ENCODE data around the gene SPOCK1. TPM values are rescaled to one million over a fixed set of nuclear protein-coding genes. Genes with fewer than 3 reads are reported as not detected.

SPOCK1 gene
- polyA plus RNA-seq, 2 of the 4 experiments (the other 2 are of a cell fraction): 28.9 to 40.8 TPM

GRCh38 chr5:137275083-137275482 lies 224.0 kb downstream of the SPOCK1 start (continued):
- TF ChIP-seq REST (IDR thresholded peaks at IDR 0.05) (no peak), CBX8 (IDR thresholded peaks at IDR 0.05) (no peak), ESRRA (IDR thresholded peaks at IDR 0.05; ENCODE audit: borderline replicate concordance, low read length) (no peak), ATOH8 (CRISPR knock-in tag; IDR thresholded peaks at IDR 0.05; ENCODE audit: low read depth) (no peak), RARB (CRISPR knock-in tag; IDR thresholded peaks at IDR 0.05) (no peak), ZC3H11A (IDR thresholded peaks at IDR 0.05) (no peak), HOXB13 (CRISPR knock-in tag; IDR thresholded peaks at IDR 0.05; ENCODE audit: low read depth) (no peak)

GRCh38 chr5:137273511-137273910 lies 225.6 kb downstream of the SPOCK1 start:
- POLR2A ChIA-PET: no interaction called here
- Histone ChIP-seq H3K27ac (no peak overlapping the region), H3K4me2 (peak overlapping the region; percentile 41; the same call in 1 of the 3 replicates), H3K4me3 (no peak overlapping the region), H3K4me1 (peaks cover 19% of the 10 kb centered on the region), H3K9me3 (no peaks in the 10 kb centered on the region)
- peak in 1 of 2 experiments; percentile 22; a peak in 3 of 6 replicates for ATAC-seq
- TF ChIP-seq RFX5 (IDR thresholded peaks at IDR 0.05) (no peak), CEBPB (IDR thresholded peaks at IDR 0.05) (no peak), JUN (IDR thresholded peaks at IDR 0.05) (no peak), JUNB (IDR thresholded peaks at IDR 0.05) (no peak)
- no peak for FAIRE-seq
- DNase-seq (ENCODE audit: low read depth in 1 of 2, low spot score in 1 of 2): no peak
- CTCF ChIA-PET: interaction anchor here (1.1 kb wide), 1 partner anchor 225 kb away, joined by 3 read pairs; no protein-coding TSS in a partner anchor
- WGBS (ENCODE audit: missing lambda C conversion rate): 4% methylated on average over 1 of the region's 1 CpG

GRCh38 chr5:137272831-137273230 lies 226.3 kb downstream of the SPOCK1 start:
- ChIA-PET CTCF (no interaction called here), POLR2A (no interaction called here)
- Histone ChIP-seq H3K4me1 (peaks cover 19% of the 10 kb centered on the region), H3K4me3 (no peak overlapping the region), H3K27ac (no peak overlapping the region), H3K4me2 (peak overlapping the region; percentile 41), H3K9me3 (no peaks in the 10 kb centered on the region)
- FAIRE-seq: no peak
- no peak for ATAC-seq
- DNase-seq (ENCODE audit: low read depth in 1 of 2, low spot score in 1 of 2): no peak
- TF ChIP-seq RCOR1 (IDR thresholded peaks at IDR 0.05; ENCODE audit: low read depth, low read length): no peak
- TF ChIP-seq HOXB13 (CRISPR knock-in tag; IDR thresholded peaks at IDR 0.05; ENCODE audit: low read depth): no peak
- no peak for TF ChIP-seq NFE2L2 (conservative IDR thresholded peaks at IDR 0.05; ENCODE audit: low read length)
- no peak for TF ChIP-seq MAFK (IDR thresholded peaks at IDR 0.05; ENCODE audit: partially characterized antibody)
- no peak for TF ChIP-seq HOXA7 (CRISPR knock-in tag; IDR thresholded peaks at IDR 0.05)
- TF ChIP-seq HDAC2 (IDR thresholded peaks at IDR 0.05): no peak
- TF ChIP-seq NR3C1 (IDR thresholded peaks at IDR 0.05): no peak
- no peak for TF ChIP-seq BHLHE40 (IDR thresholded peaks at IDR 0.05; ENCODE audit: low read depth, low read length)
- no peak for TF ChIP-seq RNF2 (IDR thresholded peaks at IDR 0.05; ENCODE audit: borderline replicate concordance, low read depth)
- TF ChIP-seq USF2 (IDR thresholded peaks at IDR 0.05): no peak
- no peak for TF ChIP-seq KDM5A (IDR thresholded peaks at IDR 0.05)
- no peak for TF ChIP-seq GATA3 (IDR thresholded peaks at IDR 0.05; ENCODE audit: borderline replicate concordance)
- no peak for TF ChIP-seq CBX2 (IDR thresholded peaks at IDR 0.05; ENCODE audit: borderline replicate concordance, low read depth)
- no peak for TF ChIP-seq ZSCAN20 (CRISPR knock-in tag; IDR thresholded peaks at IDR 0.05)
- no peak for TF ChIP-seq CHD2 (IDR thresholded peaks at IDR 0.05; ENCODE audit: low read length, partially characterized antibody)
- TF ChIP-seq SMC3 (IDR thresholded peaks at IDR 0.05): no peak
- no peak for TF ChIP-seq PHF8 (IDR thresholded peaks at IDR 0.05; ENCODE audit: borderline replicate concordance, low read depth)
- no peak for TF ChIP-seq ELK1 (IDR thresholded peaks at IDR 0.05; ENCODE audit: low read depth, low read length)
